Raji (cell line): ENCODE results near the gene HCN3.
A peak's percentile ranks its signal among the peaks of the same experiment; 100 is the strongest.

Source experiments
- POLR2A ChIP-seq: IDR thresholded peaks from 2 replicates; pipeline ENCODE4 v1.6.1; 2011; ENCODE audit warnings: low read depth, low read length, control low read depth; ENCODE audit not compliant: insufficient read depth

Gene HCN3

GRCh38 chr1:155254228-155254713 is 23.0 kb upstream of the HCN3 start:
- no peak for TF ChIP-seq POLR2A

- TF ChIP-seq POLR2A = no peak
These were observed 22.5 kb upstream of the HCN3 start for GRCh38 chr1:155254714-155255242.

GRCh38 chr1:155255243-155256007 is 21.8 kb upstream of the HCN3 start, which contains the start of gene ENTREP3:
ENTREP3 (minus strand) TSS chr1:155255483; CDS start chr1:155254877, 606 bp downstream.
- peak; percentile 83 for TF ChIP-seq POLR2A

GRCh38 chr1:155256058-155256852 is 21.0 kb upstream of the HCN3 start:
- TF ChIP-seq POLR2A = no peak

GRCh38 chr1:155260276-155260675 is 17.0 kb upstream of the HCN3 start:
- no peak for TF ChIP-seq POLR2A

- TF ChIP-seq POLR2A = no peak
These were observed 15.8 kb upstream of the HCN3 start for GRCh38 chr1:155261493-155261851.

- peak; percentile 91 for TF ChIP-seq POLR2A
These were observed 15.2 kb upstream of the HCN3 start, which contains the start of gene SCAMP3 for GRCh38 chr1:155261852-155262673. SCAMP3 (minus strand) TSS chr1:155262360; CDS start chr1:155262151, 209 bp downstream.

- no peak for TF ChIP-seq POLR2A
These were observed 14.2 kb upstream of the HCN3 start for GRCh38 chr1:155263067-155263466.

GRCh38 chr1:155266553-155266952 is 10.7 kb upstream of the HCN3 start:
- no peak for TF ChIP-seq POLR2A

GRCh38 chr1:155267373-155267772 is 9.9 kb upstream of the HCN3 start:
- TF ChIP-seq POLR2A = no peak

- no peak for TF ChIP-seq POLR2A
These were observed 8.6 kb upstream of the HCN3 start for GRCh38 chr1:155268630-155269029.

GRCh38 chr1:155269381-155269780 is 7.9 kb upstream of the HCN3 start:
- no peak for TF ChIP-seq POLR2A

GRCh38 chr1:155272466-155273342 is 4.6 kb upstream of the HCN3 start:
- TF ChIP-seq POLR2A = no peak

GRCh38 chr1:155273343-155274245 is 3.7 kb upstream of the HCN3 start, which contains the start of gene CLK2:
CLK2 (minus strand) TSS chr1:155273504; CDS start chr1:155270977, 2,527 bp downstream.
- peak; percentile 87 for TF ChIP-seq POLR2A
